Epithelial cell of esophagus (primary cell): ENCODE results near the gene ZNRF3.

Source experiments
- DNase-seq: peaks from one replicate; pipeline ENCODE4 v3.0.0; 2010; ENCODE audit warnings: low read depth
- H3K4me3 ChIP-seq: 2 replicates; pipeline ENCODE4 v1.5.1; 2011; ENCODE audit warnings: mild to moderate bottlenecking, low read length, control low read depth
- CTCF ChIP-seq: IDR thresholded peaks from 2 replicates; pipeline ENCODE4 v1.5.1; 2011; ENCODE audit warnings: low read depth, mild to moderate bottlenecking, low read length, control low read depth, inconsistent platforms; ENCODE audit not compliant: insufficient read depth; ENCODE audit errors: missing control alignments

ZNRF3 gene

DNA sequence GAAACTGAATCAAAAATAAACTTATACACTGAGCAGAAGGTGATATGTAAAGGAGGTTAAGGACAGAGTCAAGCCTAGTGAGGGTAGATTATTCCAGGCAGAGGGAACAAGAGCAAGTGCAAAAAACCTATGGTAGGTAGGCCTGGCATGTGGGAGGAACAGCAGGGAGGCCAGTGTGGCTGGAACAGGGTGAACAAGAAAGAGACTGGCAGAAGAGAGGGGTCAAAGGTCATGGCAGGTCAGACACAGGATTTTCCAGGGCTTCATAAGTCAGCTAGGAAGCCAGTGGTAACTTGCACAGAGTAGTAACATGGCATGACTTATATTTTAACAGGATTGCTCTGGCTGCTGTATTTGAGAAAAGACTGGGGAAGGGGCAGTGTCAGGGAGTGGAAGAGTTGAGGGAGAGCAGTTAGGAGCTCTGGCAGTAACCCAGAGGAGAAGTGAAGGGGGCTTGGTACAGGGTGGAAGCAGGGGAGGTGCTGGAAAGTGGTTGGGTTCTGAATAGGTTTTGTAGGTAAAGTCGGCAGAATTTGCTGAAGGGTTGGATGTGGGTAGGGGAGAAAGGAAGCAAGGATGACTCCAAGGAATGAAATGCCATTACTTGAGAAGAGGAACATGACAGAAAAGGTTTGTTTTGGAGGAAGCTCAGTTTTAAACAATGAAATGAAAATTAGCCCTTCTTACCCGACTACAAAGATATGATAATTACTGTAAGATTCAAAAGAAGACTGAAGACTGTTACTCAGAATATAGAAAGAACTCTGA lies 86.2 kb downstream of the ZNRF3 start:
- H3K4me3 ChIP-seq: no peak overlapping the region

GRCh38 chr22:28973352-28973751 lies 90.0 kb downstream of the ZNRF3 start:
- TF ChIP-seq CTCF: no peak
- no peak overlapping the region for H3K4me3 ChIP-seq
- no peak for DNase-seq

More for the DNA sequence above, 86.2 kb downstream of the ZNRF3 start:
- no peak for DNase-seq
- no peak for TF ChIP-seq CTCF

- DNase-seq: no peak
- H3K4me3 ChIP-seq: no peak overlapping the region
Observed at GRCh38 chr22:28977060-28977459, 93.7 kb downstream of the ZNRF3 start.

DNA sequence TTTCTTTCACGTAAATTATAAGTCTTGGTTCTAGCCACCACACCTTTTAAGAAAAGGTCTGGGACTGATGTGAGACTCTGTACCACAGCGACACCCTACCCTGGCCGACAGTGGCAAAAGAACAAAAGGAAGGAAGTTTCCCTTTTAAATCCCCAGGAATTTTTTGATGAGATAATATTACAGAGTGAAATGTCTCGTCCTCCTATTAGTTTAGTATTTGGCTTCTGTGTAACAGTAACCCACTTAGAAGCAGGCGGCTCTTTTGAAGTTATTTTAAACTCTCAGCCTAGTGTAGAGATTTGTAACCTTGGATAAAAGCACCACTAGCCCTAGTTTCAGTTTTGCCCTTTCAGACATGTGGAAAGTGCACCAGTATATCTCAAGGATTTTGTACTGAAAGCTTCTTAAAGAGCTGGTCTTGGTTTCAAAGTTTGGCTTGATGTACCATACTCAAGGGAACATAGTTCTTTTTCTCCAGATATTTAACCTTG lies 94.2 kb downstream of the ZNRF3 start:
- no peak for DNase-seq
- no peak for TF ChIP-seq CTCF
- H3K4me3 ChIP-seq: no peak overlapping the region

More at GRCh38 chr22:28977060-28977459, 93.7 kb downstream of the ZNRF3 start:
- TF ChIP-seq CTCF: no peak

GRCh38 chr22:28978158-28978557 lies 94.8 kb downstream of the ZNRF3 start:
- DNase-seq: peak; percentile 70
- no peak for TF ChIP-seq CTCF
- no peak overlapping the region for H3K4me3 ChIP-seq

DNA sequence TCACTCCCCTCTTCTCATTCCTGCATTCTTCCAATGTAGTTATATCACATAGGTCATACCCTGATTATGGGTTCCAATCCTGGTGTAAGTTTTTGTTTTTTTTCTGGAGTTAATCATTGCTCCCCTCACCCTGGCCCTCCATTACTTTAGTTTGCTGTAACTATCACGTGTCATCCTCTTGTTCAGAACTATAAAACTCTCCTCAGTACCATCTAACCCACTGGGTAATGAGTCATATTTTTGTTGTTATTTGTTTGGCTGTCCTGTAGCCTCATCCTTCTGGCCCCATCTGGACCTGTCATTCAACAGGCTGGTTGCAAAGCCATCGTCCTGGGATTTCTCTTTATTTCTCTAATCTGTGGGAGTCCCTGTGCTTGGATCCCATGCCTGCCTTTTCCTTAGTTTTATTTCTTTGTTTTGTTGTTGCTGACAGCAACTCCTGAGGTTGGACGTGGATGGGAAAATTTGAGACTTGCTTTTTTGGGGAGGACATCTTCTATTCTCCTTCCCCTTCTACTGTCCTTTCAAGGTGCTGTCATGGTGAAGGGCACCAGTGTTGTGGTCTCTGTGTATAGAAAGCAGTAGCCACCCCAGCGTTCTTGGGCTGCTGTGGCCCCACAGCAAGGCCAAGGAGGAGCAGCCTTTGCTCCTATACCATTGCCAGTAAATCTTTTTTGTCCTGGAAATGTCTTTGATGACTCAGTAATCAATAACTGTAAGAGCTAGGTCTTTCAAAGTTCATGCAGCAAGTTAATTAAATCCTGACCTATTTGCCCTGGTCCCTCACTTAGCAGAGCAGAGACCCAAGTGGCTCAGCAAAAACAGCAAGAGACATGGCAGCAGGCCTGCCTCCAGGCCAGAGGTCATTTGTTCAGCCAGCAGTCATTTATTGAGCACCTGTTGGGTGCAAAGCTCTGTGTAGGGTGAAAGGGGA lies 95.8 kb downstream of the ZNRF3 start:
- TF ChIP-seq CTCF: no peak
- no peak overlapping the region for H3K4me3 ChIP-seq
- DNase-seq: no peak
